Keratinocyte (primary cell): ENCODE results near the gene EZH2. TPM values are rescaled to one million over a fixed set of nuclear protein-coding genes. Genes with fewer than 3 reads are reported as not detected.

Experiments used
- DNase-seq: peaks from one replicate; pipeline ENCODE4 v3.0.0-alpha.2; 2011; ENCODE audit warnings: low read depth, missing footprints, low spot score
- FAIRE-seq: peaks from 2 replicates; lab custom pipeline; 2011; peaks lifted over from hg19 to GRCh38; lab: Jason Lieb, UNC
- H2AFZ ChIP-seq: 2 replicates; pipeline ENCODE4 v1.6.0; 2012; ENCODE audit warnings: low read length, control low read depth, inconsistent platforms; ENCODE audit not compliant: control insufficient read depth
- H3K27ac ChIP-seq: 2 replicates; pipeline ENCODE4 v1.5.1; 2011; ENCODE audit warnings: low read length; ENCODE audit not compliant: control insufficient read depth, insufficient read depth
- H3K27me3 ChIP-seq: 3 replicates; pipeline ENCODE4 v1.6.0; 2011; ENCODE audit warnings: low read length; ENCODE audit not compliant: control insufficient read depth, insufficient read depth; ENCODE audit errors: extremely low read depth
- H3K36me3 ChIP-seq, 2 experiments: 2 replicates in 1 of 2; 3 replicates in 1 of 2; pipeline ENCODE4 v1.5.1; 2011; ENCODE audit warnings: low read length in 2 of 2, mild to moderate bottlenecking in 1 of 2; ENCODE audit not compliant: control insufficient read depth in 2 of 2, insufficient read depth in 2 of 2; ENCODE audit errors: extremely low read depth in 1 of 2
- H3K4me1 ChIP-seq: 3 replicates; pipeline ENCODE4 v1.5.1; 2011; ENCODE audit warnings: low read length; ENCODE audit not compliant: control insufficient read depth, insufficient read depth; ENCODE audit errors: extremely low read depth
- H3K4me2 ChIP-seq: 3 replicates; pipeline ENCODE4 v1.6.0; 2011; ENCODE audit warnings: low read depth, low read length; ENCODE audit not compliant: control insufficient read depth, insufficient read depth; ENCODE audit errors: extremely low read depth
- H3K4me3 ChIP-seq, 3 experiments: fragments of 200-600 bp in 1 of 3; sonication (generic) in 1 of 3; 2 replicates in 2 of 3; 3 replicates in 1 of 3; pipeline ENCODE4 v1.5.1; 2011 to 2016; ENCODE audit warnings: low read length in 3 of 3, mild to moderate bottlenecking in 3 of 3, control low read depth in 2 of 3, inconsistent platforms in 1 of 3, low read depth in 1 of 3, mixed read lengths in 1 of 3, mixed run types in 1 of 3, moderate library complexity in 1 of 3; ENCODE audit not compliant: control insufficient read depth in 2 of 3, insufficient read depth in 2 of 3; ENCODE audit errors: extremely low read depth in 1 of 3
- H3K79me2 ChIP-seq: 2 replicates; pipeline ENCODE4 v1.6.0; 2012; ENCODE audit warnings: low read length; ENCODE audit not compliant: control insufficient read depth, insufficient read depth
- H3K9ac ChIP-seq: 3 replicates; pipeline ENCODE4 v1.6.0; 2011; ENCODE audit warnings: low read length; ENCODE audit not compliant: control insufficient read depth, insufficient read depth; ENCODE audit errors: extremely low read depth
- H3K9me1 ChIP-seq: 3 replicates; pipeline ENCODE4 v1.6.0; 2011; ENCODE audit warnings: low read length; ENCODE audit not compliant: control insufficient read depth, insufficient read depth; ENCODE audit errors: extremely low read depth
- H3K9me3 ChIP-seq: 2 replicates; pipeline ENCODE4 v1.5.1; 2012; ENCODE audit warnings: low read depth, low read length; ENCODE audit not compliant: control insufficient read depth
- H4K20me1 ChIP-seq: 3 replicates; pipeline ENCODE4 v1.6.0; 2011; ENCODE audit warnings: low read length; ENCODE audit not compliant: control insufficient read depth, insufficient read depth; ENCODE audit errors: extremely low read depth
- CTCF ChIP-seq, 3 experiments: IDR thresholded peaks in 1 of 3; conservative IDR thresholded peaks in 1 of 3; optimal IDR thresholded peaks in 1 of 3; 2 replicates in 2 of 3; 3 replicates in 1 of 3; pipeline versions ENCODE3 to v1.5.1; 2011; ENCODE audit warnings: low read length in 3 of 3, mild to moderate bottlenecking in 3 of 3, moderate library complexity in 2 of 3, control low read depth in 1 of 3, inconsistent platforms in 1 of 3; ENCODE audit not compliant: insufficient read depth in 2 of 3; ENCODE audit errors: extremely low read depth in 1 of 3
- EZH2 ChIP-seq: IDR thresholded peaks from one replicate; pipeline ENCODE4 v1.6.1; 2012; ENCODE audit warnings: inconsistent platforms, mild to moderate bottlenecking, low read length, moderate library complexity
- dilution Hi-C: fragments of 300-500 bp; cut with MboI; formaldehyde crosslinking; loops from one replicate; pipeline ENCODE4 v1.7.0; 2020; ENCODE audit warnings: low sequenced_read_pairs; ENCODE audit not compliant: extremely low pct_ligation_motif_present
- polyA plus RNA-seq, 5 experiments: library from polyadenylated mRNA; depleted of rRNA in 3 of 5; stranded (reverse) in 3 of 5; stranded (forward) in 1 of 5; unstranded in 1 of 5; fragments of >200 nt; gene quantifications; 1 replicate in 1 of 5; 2 replicates in 3 of 5; 3 replicates in 1 of 5; pipeline versions ENCODE4 v1.2.1 to v1.2.3, GENCODE V29; 2011 to 2012; ENCODE audit warnings: missing spikeins in 2 of 5, low read depth in 1 of 5, low replicate concordance in 1 of 5

EZH2 gene
- polyA plus RNA-seq, 1 donor (not counting 4 experiments of a cell fraction or from before 2014, with no cell fraction given) = 16.0 TPM

- Histone ChIP-seq H3K27ac (no peak overlapping the region), H2AFZ (no peak overlapping the region), H3K27me3 (no peaks in the 10 kb centered on the region), H3K9me3 (no peaks in the 10 kb centered on the region), H3K4me2 (no peak overlapping the region), H3K36me3 (peaks cover 0 to 9% of the 10 kb centered on the region in 2 experiments), H3K79me2 (no peaks in the 10 kb centered on the region), H3K4me1 (peaks cover 4% of the 10 kb centered on the region), H3K9me1 (no peaks in the 10 kb centered on the region), H4K20me1 (no peaks in the 10 kb centered on the region), H3K4me3 (no peak overlapping the region), H3K9ac (no peak overlapping the region)
- dilution Hi-C loops = no loop called here
- TF ChIP-seq CTCF (optimal IDR thresholded peaks at IDR 0.05 in 1 of 3, IDR thresholded peaks at IDR 0.05 in 1 of 3, conservative IDR thresholded peaks at IDR 0.05 in 1 of 3; ENCODE audit: extremely low read depth in 1 of 3, insufficient read depth in 2 of 3, low read length in 3 of 3) (no peak), EZH2 (no peak)
- DNase-seq (no peak), FAIRE-seq (no peak)
Measured at GRCh38 chr7:148821422-148821821, 62.7 kb downstream of the EZH2 start.

GRCh38 chr7:148819697-148820360, 64.3 kb downstream of the EZH2 start:
- no peaks in the 10 kb centered on the region for H3K79me2 ChIP-seq
- no peak overlapping the region for H2AFZ ChIP-seq
- H3K27ac ChIP-seq = no peak overlapping the region
- FAIRE-seq = no peak
- H3K4me2 ChIP-seq = no peak overlapping the region
- no peak for DNase-seq
- no peak overlapping the region for H3K9ac ChIP-seq
- H3K36me3 ChIP-seq = peaks cover 0 to 9% of the 10 kb centered on the region in 2 experiments
- H3K27me3 ChIP-seq = no peaks in the 10 kb centered on the region
- H3K4me1 ChIP-seq = peaks cover 4% of the 10 kb centered on the region
- dilution Hi-C loops = no loop called here
- H3K9me1 ChIP-seq = no peaks in the 10 kb centered on the region
- TF ChIP-seq EZH2 = no peak
- TF ChIP-seq CTCF (optimal IDR thresholded peaks at IDR 0.05 in 1 of 3, IDR thresholded peaks at IDR 0.05 in 1 of 3, conservative IDR thresholded peaks at IDR 0.05 in 1 of 3; ENCODE audit: extremely low read depth in 1 of 3, insufficient read depth in 2 of 3, low read length in 3 of 3) = no peak
- no peaks in the 10 kb centered on the region for H3K9me3 ChIP-seq
- no peaks in the 10 kb centered on the region for H4K20me1 ChIP-seq
- H3K4me3 ChIP-seq = no peak overlapping the region
